OCI-LY7 (cell line): Measurements from ENCODE around the gene UBA3.

Experiments used
- EZH2phosphoT487 ChIP-seq: fragments of 200-600 bp; sonication (generic); IDR thresholded peaks from 2 replicates; pipeline ENCODE4 v1.6.1; 2018; ENCODE audit warnings: low read depth, borderline replicate concordance, mild to moderate bottlenecking, mixed run types, antibody characterized with exemption, low read length, moderate library complexity, mixed read lengths
- TF ChIP-seq, protein P1 (sequence below): fragments of 200-600 bp; sonication (generic); conservative IDR thresholded peaks from 2 replicates; pipeline ENCODE4 v1.5.1; 2014; ENCODE audit warnings: mild to moderate bottlenecking, antibody characterized with exemption, low read length, moderate library complexity, mixed read lengths

GRCh38 chr3:69020424-69020823 lies 59.7 kb downstream of the UBA3 start:
- TF ChIP-seq, protein P1, sequence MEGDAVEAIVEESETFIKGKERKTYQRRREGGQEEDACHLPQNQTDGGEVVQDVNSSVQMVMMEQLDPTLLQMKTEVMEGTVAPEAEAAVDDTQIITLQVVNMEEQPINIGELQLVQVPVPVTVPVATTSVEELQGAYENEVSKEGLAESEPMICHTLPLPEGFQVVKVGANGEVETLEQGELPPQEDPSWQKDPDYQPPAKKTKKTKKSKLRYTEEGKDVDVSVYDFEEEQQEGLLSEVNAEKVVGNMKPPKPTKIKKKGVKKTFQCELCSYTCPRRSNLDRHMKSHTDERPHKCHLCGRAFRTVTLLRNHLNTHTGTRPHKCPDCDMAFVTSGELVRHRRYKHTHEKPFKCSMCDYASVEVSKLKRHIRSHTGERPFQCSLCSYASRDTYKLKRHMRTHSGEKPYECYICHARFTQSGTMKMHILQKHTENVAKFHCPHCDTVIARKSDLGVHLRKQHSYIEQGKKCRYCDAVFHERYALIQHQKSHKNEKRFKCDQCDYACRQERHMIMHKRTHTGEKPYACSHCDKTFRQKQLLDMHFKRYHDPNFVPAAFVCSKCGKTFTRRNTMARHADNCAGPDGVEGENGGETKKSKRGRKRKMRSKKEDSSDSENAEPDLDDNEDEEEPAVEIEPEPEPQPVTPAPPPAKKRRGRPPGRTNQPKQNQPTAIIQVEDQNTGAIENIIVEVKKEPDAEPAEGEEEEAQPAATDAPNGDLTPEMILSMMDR: peak; percentile 82
- TF ChIP-seq EZH2phosphoT487: no peak
